Neural progenitor cell (in vitro differentiated cells): ENCODE results near the gene PEAK1. TPM values are rescaled to one million over a fixed set of nuclear protein-coding genes. Genes with fewer than 3 reads are reported as not detected.

Source experiments
- DNase-seq: peaks from one replicate; pipeline ENCODE4 v3.0.0-alpha.2; 2016; ENCODE audit warnings: low spot score
- H2AFZ ChIP-seq: fragments of 200-600 bp; sonication (generic); replicated peaks from 2 replicates; pipeline ENCODE4 v1.6.1; 2016; ENCODE audit warnings: antibody characterized with exemption
- H3F3A ChIP-seq: fragments of 200-600 bp; sonication (generic); 2 replicates; pipeline ENCODE4 v1.6.1; 2016; ENCODE audit warnings: antibody characterized with exemption, low read depth
- H3K27ac ChIP-seq: fragments of 200-600 bp; sonication (generic); 2 replicates; pipeline ENCODE4 v1.5.1; 2016; ENCODE audit warnings: mild to moderate bottlenecking
- H3K27me3 ChIP-seq: fragments of 200-600 bp; sonication (generic); 2 replicates; pipeline ENCODE4 v1.6.1; 2016; ENCODE audit warnings: mild to moderate bottlenecking, moderate library complexity
- H3K36me3 ChIP-seq: fragments of 200-600 bp; sonication (generic); 2 replicates; pipeline ENCODE4 v1.5.1; 2016
- H3K4me1 ChIP-seq: fragments of 200-600 bp; sonication (generic); 2 replicates; pipeline ENCODE4 v1.6.1; 2016; ENCODE audit warnings: mixed run types
- H3K4me2 ChIP-seq: fragments of 200-600 bp; sonication (generic); 2 replicates; pipeline ENCODE4 v1.6.1; 2016
- H3K4me3 ChIP-seq: fragments of 200-600 bp; sonication (generic); 2 replicates; pipeline ENCODE4 v1.5.1; 2016
- H3K79me2 ChIP-seq: fragments of 200-600 bp; sonication (generic); 2 replicates; pipeline ENCODE4 v1.6.1; 2016; ENCODE audit warnings: low read depth
- H3K9ac ChIP-seq: fragments of 200-600 bp; sonication (generic); 2 replicates; pipeline ENCODE4 v1.6.1; 2016
- H3K9me3 ChIP-seq: fragments of 200-600 bp; sonication (generic); 2 replicates; pipeline ENCODE4 v1.5.1; 2016; ENCODE audit warnings: low read depth
- H4K20me1 ChIP-seq: fragments of 200-600 bp; sonication (generic); 2 replicates; pipeline ENCODE4 v1.6.1; 2016; ENCODE audit warnings: low read depth
- H3K27ac Mint-ChIP-seq: 3 replicates; pipeline ENCODE4 v1.8.0; 2021; ENCODE audit warnings: mixed read lengths
- H3K27me3 Mint-ChIP-seq: 2 replicates; pipeline ENCODE4 v1.8.0; 2022; ENCODE audit warnings: low read depth, mild to moderate bottlenecking, inconsistent platforms, moderate library complexity, mixed read lengths; ENCODE audit not compliant: insufficient read depth
- H3K36me3 Mint-ChIP-seq: 3 replicates; pipeline ENCODE4 v1.8.0; 2021; ENCODE audit warnings: mixed read lengths
- H3K4me1 Mint-ChIP-seq: 3 replicates; pipeline ENCODE4 v1.8.0; 2021; ENCODE audit warnings: mixed read lengths
- H3K4me3 Mint-ChIP-seq: 3 replicates; pipeline ENCODE4 v1.8.0; 2021; ENCODE audit warnings: mild to moderate bottlenecking, moderate library complexity, mixed read lengths
- H3K9me3 Mint-ChIP-seq: 3 replicates; pipeline ENCODE4 v1.8.0; 2020; ENCODE audit warnings: mixed read lengths
- EZH2 ChIP-seq: fragments of 200-600 bp; sonication (generic); IDR thresholded peaks from 2 replicates; pipeline ENCODE4 v1.6.1; 2017; ENCODE audit warnings: antibody characterized with exemption, mild to moderate bottlenecking, moderate library complexity
- EZH2phosphoT487 ChIP-seq: fragments of 200-600 bp; sonication (generic); IDR thresholded peaks from 2 replicates; pipeline ENCODE4 v1.6.1; 2017; ENCODE audit warnings: antibody characterized with exemption
- total RNA-seq: library from RNA; depleted of rRNA; stranded (reverse); fragments of >200 nt; gene quantifications from 2 replicates; pipeline ENCODE4 v1.2.3, GENCODE V29; 2015; ENCODE audit warnings: low replicate concordance
- TF ChIP-seq, protein P1 (sequence below): fragments of 200-600 bp; sonication (generic); IDR thresholded peaks from 2 replicates; pipeline ENCODE4 v1.5.1; 2017; ENCODE audit warnings: antibody characterized with exemption, mild to moderate bottlenecking

Gene PEAK1
- total RNA-seq, 1 donor from 2014 or later = 30.9 TPM

DNA sequence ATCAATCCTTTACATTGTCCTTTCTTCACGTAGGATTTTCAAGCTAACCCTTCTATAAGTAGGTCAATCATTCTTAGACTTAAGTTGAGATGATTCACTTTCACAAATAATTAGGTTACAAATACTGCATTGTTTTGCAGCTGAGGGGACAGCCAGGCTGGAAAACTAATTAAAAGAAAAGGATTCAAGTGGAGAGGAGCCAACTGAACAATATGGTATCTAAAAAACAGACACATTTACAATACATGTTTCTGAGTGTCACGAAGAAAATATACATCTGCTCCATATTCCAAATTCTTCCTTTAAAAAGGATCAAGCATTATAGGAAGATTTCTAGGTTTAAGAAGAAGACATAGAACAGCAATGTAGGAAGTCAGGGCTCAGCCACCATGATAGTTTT is 70.2 kb downstream of the PEAK1 start:
- no peaks in the 10 kb centered on the region for H3K36me3 ChIP-seq
- H3K4me1 Mint-ChIP-seq = no peaks in the 10 kb centered on the region
- peaks cover 18% of the 10 kb centered on the region for H3K36me3 Mint-ChIP-seq
- no peaks in the 10 kb centered on the region for H3K27me3 ChIP-seq
- H3K9me3 Mint-ChIP-seq = no peaks in the 10 kb centered on the region
- H2AFZ ChIP-seq = no peak overlapping the region
- no peaks in the 10 kb centered on the region for H3K9me3 ChIP-seq
- H4K20me1 ChIP-seq = no peaks in the 10 kb centered on the region
- no peak overlapping the region for H3K4me3 ChIP-seq
- H3K27ac Mint-ChIP-seq = no peak overlapping the region
- peaks cover 22% of the 10 kb centered on the region for H3K4me1 ChIP-seq
- peak overlapping the region; percentile 42 for H3K27ac ChIP-seq
- no peak overlapping the region for H3K9ac ChIP-seq
- no peaks in the 10 kb centered on the region for H3K27me3 Mint-ChIP-seq
- no peak for DNase-seq
- peak overlapping the region; percentile 24 for H3K4me2 ChIP-seq
- no peak overlapping the region for H3K4me3 Mint-ChIP-seq
- H3F3A ChIP-seq = peaks cover 7% of the 10 kb centered on the region
- no peak for TF ChIP-seq EZH2phosphoT487
- TF ChIP-seq EZH2 = no peak
- TF ChIP-seq, protein P1, sequence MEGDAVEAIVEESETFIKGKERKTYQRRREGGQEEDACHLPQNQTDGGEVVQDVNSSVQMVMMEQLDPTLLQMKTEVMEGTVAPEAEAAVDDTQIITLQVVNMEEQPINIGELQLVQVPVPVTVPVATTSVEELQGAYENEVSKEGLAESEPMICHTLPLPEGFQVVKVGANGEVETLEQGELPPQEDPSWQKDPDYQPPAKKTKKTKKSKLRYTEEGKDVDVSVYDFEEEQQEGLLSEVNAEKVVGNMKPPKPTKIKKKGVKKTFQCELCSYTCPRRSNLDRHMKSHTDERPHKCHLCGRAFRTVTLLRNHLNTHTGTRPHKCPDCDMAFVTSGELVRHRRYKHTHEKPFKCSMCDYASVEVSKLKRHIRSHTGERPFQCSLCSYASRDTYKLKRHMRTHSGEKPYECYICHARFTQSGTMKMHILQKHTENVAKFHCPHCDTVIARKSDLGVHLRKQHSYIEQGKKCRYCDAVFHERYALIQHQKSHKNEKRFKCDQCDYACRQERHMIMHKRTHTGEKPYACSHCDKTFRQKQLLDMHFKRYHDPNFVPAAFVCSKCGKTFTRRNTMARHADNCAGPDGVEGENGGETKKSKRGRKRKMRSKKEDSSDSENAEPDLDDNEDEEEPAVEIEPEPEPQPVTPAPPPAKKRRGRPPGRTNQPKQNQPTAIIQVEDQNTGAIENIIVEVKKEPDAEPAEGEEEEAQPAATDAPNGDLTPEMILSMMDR = no peak
- peaks cover 6% of the 10 kb centered on the region for H3K79me2 ChIP-seq

- no peak overlapping the region for H3K27ac Mint-ChIP-seq
- Histone ChIP-seq H3K4me3 (no peak overlapping the region), H3K79me2 (peaks cover 6% of the 10 kb centered on the region)
Observed at GRCh38 chr15:77348511-77348910, 71.4 kb downstream of the PEAK1 start.

GRCh38 chr15:77347197-77347596 is 72.7 kb downstream of the PEAK1 start:
- Mint-ChIP-seq H3K27ac (no peak overlapping the region), H3K9me3 (peaks cover under 1% of the 10 kb centered on the region)

More at GRCh38 chr15:77348511-77348910, 71.4 kb downstream of the PEAK1 start:
- Histone ChIP-seq H3K27ac (no peak overlapping the region), H3F3A (peaks cover 7% of the 10 kb centered on the region), H2AFZ (no peak overlapping the region), H3K9me3 (no peaks in the 10 kb centered on the region), H3K36me3 (no peaks in the 10 kb centered on the region), H3K4me2 (no peak overlapping the region), H3K9ac (no peak overlapping the region), H3K4me1 (peaks cover 22% of the 10 kb centered on the region), H3K27me3 (no peaks in the 10 kb centered on the region), H4K20me1 (no peaks in the 10 kb centered on the region)
- no peak for TF ChIP-seq EZH2phosphoT487
- TF ChIP-seq, protein P1 = no peak
- TF ChIP-seq EZH2 = no peak
- Mint-ChIP-seq H3K36me3 (peaks cover 18% of the 10 kb centered on the region), H3K4me3 (no peak overlapping the region), H3K4me1 (no peaks in the 10 kb centered on the region), H3K9me3 (no peaks in the 10 kb centered on the region), H3K27me3 (no peaks in the 10 kb centered on the region)
- DNase-seq = no peak

More at GRCh38 chr15:77347197-77347596, 72.7 kb downstream of the PEAK1 start:
- no peaks in the 10 kb centered on the region for H4K20me1 ChIP-seq
- peaks cover 22% of the 10 kb centered on the region for H3K4me1 ChIP-seq
- H3K27me3 Mint-ChIP-seq = no peaks in the 10 kb centered on the region
- H3K4me2 ChIP-seq = no peak overlapping the region
- H3K36me3 Mint-ChIP-seq = peaks cover 18% of the 10 kb centered on the region
- H3K4me3 ChIP-seq = no peak overlapping the region
- H3K36me3 ChIP-seq = no peaks in the 10 kb centered on the region
- H3K27ac ChIP-seq = no peak overlapping the region
- no peaks in the 10 kb centered on the region for H3K4me1 Mint-ChIP-seq
- DNase-seq = no peak
- no peak overlapping the region for H3K9ac ChIP-seq
- no peaks in the 10 kb centered on the region for H3K27me3 ChIP-seq
- peaks cover 7% of the 10 kb centered on the region for H3F3A ChIP-seq
- H3K4me3 Mint-ChIP-seq = no peak overlapping the region
- no peaks in the 10 kb centered on the region for H3K9me3 ChIP-seq
- no peak overlapping the region for H2AFZ ChIP-seq
- H3K79me2 ChIP-seq = peaks cover 6% of the 10 kb centered on the region
- TF ChIP-seq EZH2phosphoT487 = no peak
- TF ChIP-seq EZH2 = no peak
- TF ChIP-seq, protein P1 = no peak
